ENCODE results near the gene BAD. TPM values are rescaled to one million over a fixed set of nuclear protein-coding genes. Genes with fewer than 3 reads are reported as not detected.
A peak's percentile ranks its signal among the peaks of the same experiment; 100 is the strongest.

Gene BAD
- total RNA-seq, 1 experiment from 2014 or later = 50.5 TPM

DNA sequence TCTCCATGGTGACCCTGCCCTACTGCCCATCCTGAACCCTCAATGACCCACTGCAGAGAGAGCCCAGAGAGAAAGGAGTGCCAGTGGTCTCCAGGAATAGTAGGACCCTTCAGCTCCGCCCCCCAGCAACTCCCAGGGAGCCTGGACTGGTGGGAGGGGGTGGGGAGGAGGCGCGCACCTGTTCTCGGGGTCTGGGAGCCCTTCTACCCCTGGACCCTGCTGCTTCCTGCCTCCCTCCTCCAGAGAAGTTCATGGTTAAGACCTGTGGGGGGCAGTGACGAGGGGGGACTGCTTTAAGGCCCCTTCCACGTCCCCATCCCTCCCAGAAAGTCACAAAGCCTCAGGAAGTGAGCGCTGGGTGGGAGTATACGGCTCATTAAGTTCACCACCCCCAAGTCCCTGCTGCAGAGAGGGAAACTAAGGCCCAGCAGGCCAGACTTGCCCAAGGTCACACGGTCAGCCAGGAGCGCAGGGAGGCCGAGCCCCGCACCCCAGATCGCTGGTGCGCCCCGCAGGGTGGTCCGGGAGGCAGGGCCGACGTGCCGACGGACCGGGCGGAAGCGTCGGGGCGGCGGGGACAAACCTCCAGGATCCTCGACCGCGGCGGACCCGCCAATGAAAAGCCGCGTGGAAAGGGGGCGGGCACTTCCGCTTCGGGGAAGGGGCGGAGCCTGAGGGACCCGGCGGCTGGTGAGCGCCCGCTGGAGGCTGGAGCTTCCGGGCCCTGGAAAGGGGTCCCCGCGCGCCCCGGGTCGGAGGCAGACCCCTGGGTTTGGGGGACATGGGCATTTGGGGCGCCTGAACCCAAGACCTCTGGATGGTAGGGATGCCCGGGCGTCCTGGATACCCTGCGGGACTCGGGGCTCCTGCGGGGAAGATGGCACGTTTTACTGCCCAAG, 58.6 kb downstream of the BAD start, which contains the start of the genes NUDT22 and TRPT1:
TSS of gene NUDT22 (plus strand) at position 667 of the 899 bp plus-strand sequence. CDS start 379 bp downstream, outside the sequence.
TSS of gene TRPT1 (minus strand) at position 579 of the 899 bp plus-strand sequence. CDS start at position 253, 326 bp downstream.
- Mint-ChIP-seq H3K27me3 (ENCODE audit: insufficient read depth, unreplicated experiment) (no peaks in the 10 kb centered on the region), H3K4me1 (ENCODE audit: low read depth, unreplicated experiment) (no peaks in the 10 kb centered on the region), H3K9me3 (ENCODE audit: unreplicated experiment) (no peaks in the 10 kb centered on the region), H3K4me3 (ENCODE audit: unreplicated experiment) (peak within 1 kb of the TSS; percentile 81), H3K36me3 (ENCODE audit: insufficient read depth, unreplicated experiment) (peaks cover 23% of the 10 kb centered on the region), H3K27ac (ENCODE audit: unreplicated experiment) (peak within 1 kb of the TSS; percentile 39)
- Histone ChIP-seq H3K4me1 (peaks cover 26% of the 10 kb centered on the region), H3K27me3 (replicated peaks; ENCODE audit: control insufficient read depth, insufficient read depth, low read length) (no peaks in the 10 kb centered on the region), H3K9me3 (no peaks in the 10 kb centered on the region), H3K36me3 (ENCODE audit: control insufficient read depth, insufficient read depth, low read length) (no peaks in the 10 kb centered on the region; the same call in 1 of the 2 replicates), H3K4me3 (ENCODE audit: low read depth, low read length) (peak within 1 kb of the TSS; percentile 99)
- ChIA-PET POLR2A (interaction anchor here (1.0 to 1.3 kb wide), 3 partner anchors 15 to 78 kb away, joined by 4 to 11 read pairs (median 7); partner anchors contain the start of genes FKBP2 and STIP1), CTCF (interaction anchor here (0.6 to 1.5 kb wide), 5 partner anchors 21 to 365 kb away, joined by 3 to 7 read pairs (median 5); partner anchors contain the start of gene ESRRA)
- DNase-seq = peak; percentile 82 to 92
- TSS peak; percentile 41 for BruUV-seq (replicated peaks)
- TF ChIP-seq, protein P1, sequence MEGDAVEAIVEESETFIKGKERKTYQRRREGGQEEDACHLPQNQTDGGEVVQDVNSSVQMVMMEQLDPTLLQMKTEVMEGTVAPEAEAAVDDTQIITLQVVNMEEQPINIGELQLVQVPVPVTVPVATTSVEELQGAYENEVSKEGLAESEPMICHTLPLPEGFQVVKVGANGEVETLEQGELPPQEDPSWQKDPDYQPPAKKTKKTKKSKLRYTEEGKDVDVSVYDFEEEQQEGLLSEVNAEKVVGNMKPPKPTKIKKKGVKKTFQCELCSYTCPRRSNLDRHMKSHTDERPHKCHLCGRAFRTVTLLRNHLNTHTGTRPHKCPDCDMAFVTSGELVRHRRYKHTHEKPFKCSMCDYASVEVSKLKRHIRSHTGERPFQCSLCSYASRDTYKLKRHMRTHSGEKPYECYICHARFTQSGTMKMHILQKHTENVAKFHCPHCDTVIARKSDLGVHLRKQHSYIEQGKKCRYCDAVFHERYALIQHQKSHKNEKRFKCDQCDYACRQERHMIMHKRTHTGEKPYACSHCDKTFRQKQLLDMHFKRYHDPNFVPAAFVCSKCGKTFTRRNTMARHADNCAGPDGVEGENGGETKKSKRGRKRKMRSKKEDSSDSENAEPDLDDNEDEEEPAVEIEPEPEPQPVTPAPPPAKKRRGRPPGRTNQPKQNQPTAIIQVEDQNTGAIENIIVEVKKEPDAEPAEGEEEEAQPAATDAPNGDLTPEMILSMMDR (IDR thresholded peaks at IDR 0.05; ENCODE audit: insufficient read depth in 1 of 2, low read depth in 1 of 2, low read length in 1 of 2, severe bottlenecking in 1 of 2, unreplicated experiment in 1 of 2) = peak; percentile 28 to 29
- intact Hi-C loops (cut with micrococcal nuclease; ENCODE audit: unreplicated experiment) = no loop called here

DNA sequence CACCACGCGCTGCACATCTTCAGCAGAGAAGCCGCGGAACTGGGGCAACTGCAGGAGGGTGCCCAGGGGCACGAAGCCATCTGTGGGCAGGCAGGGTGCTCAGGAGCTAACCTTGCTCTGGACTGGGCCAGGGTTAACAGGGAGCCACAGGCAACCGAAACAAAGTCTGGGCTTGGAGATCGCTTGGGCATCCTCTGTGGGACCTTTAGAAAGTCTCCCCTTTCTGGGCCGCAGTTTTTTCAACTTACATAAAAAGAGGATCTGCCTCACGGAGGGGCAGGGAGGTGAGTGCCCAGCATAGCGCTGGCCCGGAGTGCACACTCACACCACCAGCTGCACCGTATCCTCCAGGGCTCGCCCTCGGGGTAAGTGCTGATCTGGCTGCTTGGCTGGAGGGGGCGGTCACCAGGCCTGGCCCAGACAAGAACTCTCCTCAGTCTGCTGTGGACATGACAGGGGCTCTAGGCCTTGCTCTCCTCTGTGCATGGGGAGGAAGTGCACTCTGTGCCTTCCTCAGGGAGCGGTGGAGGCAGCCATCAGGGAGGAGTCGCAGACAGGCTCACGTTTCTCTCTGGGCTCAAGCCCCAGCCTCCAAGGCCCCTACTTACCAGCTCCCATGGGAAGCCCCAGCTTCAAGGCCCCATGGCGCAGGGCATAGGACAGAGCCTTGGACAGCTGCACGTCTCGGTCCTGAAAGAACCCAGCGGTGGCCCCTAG, 59.4 kb downstream of the BAD start:
- Histone ChIP-seq H3K4me3 (ENCODE audit: low read depth, low read length) (peak overlapping the region; percentile 99), H3K4me1 (peaks cover 25% of the 10 kb centered on the region), H3K27me3 (replicated peaks; ENCODE audit: control insufficient read depth, insufficient read depth, low read length) (no peaks in the 10 kb centered on the region), H3K36me3 (ENCODE audit: control insufficient read depth, insufficient read depth, low read length) (no peaks in the 10 kb centered on the region; the same call in 1 of the 2 replicates), H3K9me3 (no peaks in the 10 kb centered on the region)
- peak overlapping the region; percentile 81 for H3K4me3 Mint-ChIP-seq (ENCODE audit: unreplicated experiment)
- peak overlapping the region; percentile 39 for H3K27ac Mint-ChIP-seq (ENCODE audit: unreplicated experiment)
- POLR2A ChIA-PET = interaction anchor here (0.6 to 1.3 kb wide), 2 partner anchors 17 to 39 kb away, joined by 3 to 7 read pairs; partner anchors contain the start of gene STIP1
- no peaks in the 10 kb centered on the region for H3K4me1 Mint-ChIP-seq (ENCODE audit: low read depth, unreplicated experiment)
- TF ChIP-seq, protein P1 (IDR thresholded peaks at IDR 0.05; ENCODE audit: insufficient read depth in 1 of 2, low read depth in 1 of 2, low read length in 1 of 2, severe bottlenecking in 1 of 2, unreplicated experiment in 1 of 2) = no peak
- intact Hi-C loops (cut with micrococcal nuclease; ENCODE audit: unreplicated experiment) = no loop called here
- CTCF ChIA-PET = no interaction called here
- H3K9me3 Mint-ChIP-seq (ENCODE audit: unreplicated experiment) = no peaks in the 10 kb centered on the region
- no peaks in the 10 kb centered on the region for H3K27me3 Mint-ChIP-seq (ENCODE audit: insufficient read depth, unreplicated experiment)
- no TSS peak for BruUV-seq (replicated peaks)
- DNase-seq = peak in 1 of 2 experiments; percentile 45
- peaks cover 18% of the 10 kb centered on the region for H3K36me3 Mint-ChIP-seq (ENCODE audit: insufficient read depth, unreplicated experiment)

Data from Caco-2 (cell line).